Endodermal cell (in vitro differentiated cells): Measurements from ENCODE around the gene KRTAP3-3. TPM values are rescaled to one million over a fixed set of nuclear protein-coding genes. Genes with fewer than 3 reads are reported as not detected.

Experiments
- DNase-seq: peaks from one replicate; pipeline ENCODE4 v3.0.0-alpha.2; 2017
- H3K27ac ChIP-seq: 2 replicates; pipeline ENCODE4 v1.5.1; 2013; ENCODE audit warnings: mild to moderate bottlenecking, low read depth, low read length, moderate library complexity
- H3K27me3 ChIP-seq: 2 replicates; pipeline ENCODE4 v1.6.1; 2013; ENCODE audit warnings: mild to moderate bottlenecking, low read length, moderate library complexity; ENCODE audit not compliant: insufficient read depth, control insufficient read depth, poor library complexity, severe bottlenecking
- H3K36me3 ChIP-seq: 2 replicates; pipeline ENCODE4 v1.7.0; 2013; ENCODE audit warnings: mild to moderate bottlenecking, low read length, moderate library complexity; ENCODE audit not compliant: control insufficient read depth, insufficient read depth
- H3K4me1 ChIP-seq: one replicate; pipeline ENCODE4 v1.7.0; 2013; ENCODE audit warnings: low read length; ENCODE audit not compliant: control insufficient read depth, insufficient read depth
- H3K4me3 ChIP-seq: 2 replicates; pipeline ENCODE4 v1.5.1; 2013; ENCODE audit warnings: mild to moderate bottlenecking, low read length, moderate library complexity
- H3K9ac ChIP-seq: 2 replicates; pipeline ENCODE4 v1.6.1; 2013; ENCODE audit warnings: mild to moderate bottlenecking, low read length, moderate library complexity; ENCODE audit not compliant: poor library complexity, severe bottlenecking; ENCODE audit errors: extremely low read depth
- H3K9me3 ChIP-seq: 2 replicates; pipeline ENCODE4 v1.6.1; 2013; ENCODE audit warnings: mild to moderate bottlenecking, low read length, moderate library complexity; ENCODE audit not compliant: control insufficient read depth
- H3K27ac Mint-ChIP-seq: 2 replicates; pipeline ENCODE4 v1.8.0; 2020; ENCODE audit warnings: mixed read lengths
- H3K27me3 Mint-ChIP-seq: 2 replicates; pipeline ENCODE4 v1.8.0; 2021; ENCODE audit warnings: mild to moderate bottlenecking, mixed read lengths; ENCODE audit not compliant: insufficient read depth
- H3K36me3 Mint-ChIP-seq: 2 replicates; pipeline ENCODE4 v1.8.0; 2020; ENCODE audit warnings: low read depth, mixed read lengths
- H3K4me1 Mint-ChIP-seq: 2 replicates; pipeline ENCODE4 v1.8.0; 2020; ENCODE audit warnings: mixed read lengths
- H3K4me3 Mint-ChIP-seq: 2 replicates; pipeline ENCODE4 v1.8.0; 2020; ENCODE audit warnings: mild to moderate bottlenecking, moderate library complexity, mixed read lengths
- H3K9me3 Mint-ChIP-seq: 2 replicates; pipeline ENCODE4 v1.8.0; 2020; ENCODE audit warnings: mild to moderate bottlenecking, mixed read lengths
- WGBS, 2 experiments: methylation state at CpG; one replicate each; pipeline versions ENCODE4 v1.1.5 to v1.1.7; 2013; ENCODE audit warnings: missing lambda C conversion rate in 2 of 2, mixed read lengths in 1 of 2; ENCODE audit not compliant: insufficient coverage in 1 of 2, insufficient read length in 1 of 2; 5-methylcytosine and 5-hydroxymethylcytosine counted together
- total RNA-seq, 2 donors: library from RNA; stranded (reverse); fragmentation: NEBNext Ultra II Directional in 1 of 2; extraction: Animal tissue kit (Norgen Biotek cat#: 25700) in 1 of 2; gene quantifications; 2 replicates in 1 of 2; 3 replicates in 1 of 2; pipeline ENCODE4 v1.2.1, GENCODE V29; 2021
- TF ChIP-seq, protein P1 (sequence below): fragments of 200-600 bp; sonication (generic); conservative IDR thresholded peaks from 2 replicates; pipeline ENCODE4 v1.5.0; 2021; ENCODE audit warnings: antibody characterized with exemption, mild to moderate bottlenecking

The KRTAP3-3 gene
- total RNA-seq, 2 donors from 2014 or later: not detected

DNA sequence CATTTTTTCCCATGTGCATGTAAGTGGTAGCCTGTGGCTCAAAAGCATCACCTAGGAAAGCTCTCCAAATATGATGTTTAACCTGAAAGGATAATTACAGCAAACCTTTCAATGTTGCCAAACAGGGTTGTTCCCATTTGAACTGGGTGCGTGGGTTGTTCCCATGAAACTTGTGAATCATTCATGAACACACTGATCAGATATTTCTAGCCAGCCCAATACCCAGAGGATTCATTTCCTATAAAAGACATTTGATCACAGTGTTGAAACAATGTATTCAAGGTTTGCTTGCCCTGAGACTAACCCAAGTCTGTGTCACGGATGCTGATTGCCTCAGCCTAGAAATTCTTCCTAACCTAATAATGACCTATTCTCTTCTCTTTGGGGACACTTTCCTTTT is 40.1 kb downstream of the KRTAP3-3 start:
- H3K27me3 ChIP-seq: peaks cover 71% of the 10 kb centered on the region
- H3K27ac ChIP-seq: no peak overlapping the region
- DNase-seq: no peak
- no peaks in the 10 kb centered on the region for H3K4me1 ChIP-seq
- Mint-ChIP-seq H3K27ac (no peak overlapping the region), H3K36me3 (no peaks in the 10 kb centered on the region), H3K4me1 (peaks cover 22% of the 10 kb centered on the region), H3K9me3 (no peaks in the 10 kb centered on the region), H3K27me3 (peaks cover 52% of the 10 kb centered on the region), H3K4me3 (no peak overlapping the region)
- H3K36me3 ChIP-seq: no peaks in the 10 kb centered on the region
- no peak overlapping the region for H3K9ac ChIP-seq
- H3K9me3 ChIP-seq: no peaks in the 10 kb centered on the region
- WGBS, 2 experiments: 91% methylated on average over 2 of the region's 2 CpGs; no CpG with 5 or more reads in 1 of the 2 experiments
- no peak overlapping the region for H3K4me3 ChIP-seq
- TF ChIP-seq, protein P1, sequence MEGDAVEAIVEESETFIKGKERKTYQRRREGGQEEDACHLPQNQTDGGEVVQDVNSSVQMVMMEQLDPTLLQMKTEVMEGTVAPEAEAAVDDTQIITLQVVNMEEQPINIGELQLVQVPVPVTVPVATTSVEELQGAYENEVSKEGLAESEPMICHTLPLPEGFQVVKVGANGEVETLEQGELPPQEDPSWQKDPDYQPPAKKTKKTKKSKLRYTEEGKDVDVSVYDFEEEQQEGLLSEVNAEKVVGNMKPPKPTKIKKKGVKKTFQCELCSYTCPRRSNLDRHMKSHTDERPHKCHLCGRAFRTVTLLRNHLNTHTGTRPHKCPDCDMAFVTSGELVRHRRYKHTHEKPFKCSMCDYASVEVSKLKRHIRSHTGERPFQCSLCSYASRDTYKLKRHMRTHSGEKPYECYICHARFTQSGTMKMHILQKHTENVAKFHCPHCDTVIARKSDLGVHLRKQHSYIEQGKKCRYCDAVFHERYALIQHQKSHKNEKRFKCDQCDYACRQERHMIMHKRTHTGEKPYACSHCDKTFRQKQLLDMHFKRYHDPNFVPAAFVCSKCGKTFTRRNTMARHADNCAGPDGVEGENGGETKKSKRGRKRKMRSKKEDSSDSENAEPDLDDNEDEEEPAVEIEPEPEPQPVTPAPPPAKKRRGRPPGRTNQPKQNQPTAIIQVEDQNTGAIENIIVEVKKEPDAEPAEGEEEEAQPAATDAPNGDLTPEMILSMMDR: no peak

DNA sequence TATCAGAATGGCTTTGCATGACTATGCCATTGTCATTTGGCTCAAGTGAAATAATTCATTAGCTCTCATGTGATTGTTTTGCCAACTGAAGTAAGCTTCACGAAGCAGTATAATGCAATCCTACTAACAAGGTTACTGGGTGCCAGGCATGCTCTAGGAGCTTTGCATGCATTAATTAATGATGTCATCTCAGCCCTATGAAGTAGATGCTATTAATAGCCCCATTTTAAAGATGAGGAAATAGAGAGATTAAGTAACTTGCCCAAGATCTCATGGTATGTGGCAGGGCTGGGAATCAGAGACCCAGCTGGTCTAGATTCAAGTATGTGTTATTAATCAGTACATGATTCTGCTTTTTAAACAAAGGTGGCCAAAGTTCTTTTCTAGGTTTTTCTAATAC is 41.3 kb downstream of the KRTAP3-3 start:
- WGBS, 2 experiments: 79 to 100% methylated on average over 1 of the region's 1 CpG
- no peak overlapping the region for H3K27ac Mint-ChIP-seq
- no peak for DNase-seq
- H3K36me3 Mint-ChIP-seq: no peaks in the 10 kb centered on the region
- Histone ChIP-seq H3K4me3 (no peak overlapping the region), H3K4me1 (no peaks in the 10 kb centered on the region), H3K9ac (no peak overlapping the region), H3K27ac (no peak overlapping the region), H3K9me3 (no peaks in the 10 kb centered on the region), H3K27me3 (peaks cover 83% of the 10 kb centered on the region), H3K36me3 (no peaks in the 10 kb centered on the region)
- TF ChIP-seq, protein P1: no peak
- H3K4me3 Mint-ChIP-seq: no peak overlapping the region
- H3K9me3 Mint-ChIP-seq: no peaks in the 10 kb centered on the region
- peaks cover 64% of the 10 kb centered on the region for H3K27me3 Mint-ChIP-seq
- peaks cover 12% of the 10 kb centered on the region for H3K4me1 Mint-ChIP-seq

DNA sequence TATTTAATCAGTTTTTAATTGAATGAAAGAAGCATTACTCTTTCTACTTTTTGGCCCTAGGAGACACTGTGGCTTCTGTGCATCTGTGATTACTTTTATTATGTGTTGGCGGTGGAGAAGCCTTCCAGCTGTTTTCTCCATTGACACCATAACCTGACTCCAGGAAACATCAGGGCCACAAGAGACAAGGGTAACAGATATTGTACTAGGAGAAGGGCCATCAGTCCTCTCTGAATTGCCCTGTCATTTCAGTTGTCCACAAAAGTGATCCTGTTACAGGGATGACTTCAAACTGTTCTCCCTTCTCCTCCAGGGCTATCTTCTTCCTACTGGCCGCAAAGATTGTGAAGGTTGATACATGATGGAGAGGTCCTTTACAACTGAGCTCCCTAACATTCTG is 41.8 kb downstream of the KRTAP3-3 start:
- no peaks in the 10 kb centered on the region for H3K9me3 ChIP-seq
- Mint-ChIP-seq H3K9me3 (no peaks in the 10 kb centered on the region), H3K27me3 (peaks cover 67% of the 10 kb centered on the region), H3K36me3 (no peaks in the 10 kb centered on the region), H3K4me3 (no peak overlapping the region), H3K4me1 (peaks cover 8% of the 10 kb centered on the region), H3K27ac (no peak overlapping the region)
- no peaks in the 10 kb centered on the region for H3K4me1 ChIP-seq
- no peak overlapping the region for H3K9ac ChIP-seq
- 100% methylated on average over 2 of the region's 2 CpGs; no CpG with 5 or more reads in 1 of the 2 experiments for WGBS, 2 experiments
- DNase-seq: no peak
- TF ChIP-seq, protein P1: no peak
- H3K27me3 ChIP-seq: peaks cover 88% of the 10 kb centered on the region
- no peak overlapping the region for H3K4me3 ChIP-seq
- no peak overlapping the region for H3K27ac ChIP-seq
- no peaks in the 10 kb centered on the region for H3K36me3 ChIP-seq
